Left renal pelvis (tissue), 4 donors: ENCODE data around the gene PSG11. TPM values are rescaled to one million over a fixed set of nuclear protein-coding genes. Genes with fewer than 3 reads are reported as not detected.
"Not testable (repeated sequence)": the region's sequence is repeated elsewhere in the genome, so short reads cannot be mapped to it uniquely, and the experiment has no call there.

Experiments
- DNase-seq, 4 donors: peaks; one replicate each; pipeline ENCODE4 v3.0.0-alpha.2; 2013; ENCODE audit warnings: low read depth in 4 of 4, low spot score in 3 of 4
- polyA plus RNA-seq, 4 donors: library from polyadenylated mRNA; unstranded; fragments of 120-200 nt; gene quantifications; one replicate each; pipeline ENCODE4 v1.2.1, GENCODE V29; 2013; ENCODE audit not compliant: insufficient read length in 4 of 4

The PSG11 gene
- polyA plus RNA-seq = under 1 TPM in 1 of 4 donors, not detected in 3; 0.20 TPM

- DNase-seq = not testable (repeated sequence)
These were observed at the start of gene PSG11 for GRCh38 chr19:43026369-43026768. Gene PSG11, minus strand, starts transcription at chr19:43026469. Its CDS starts 97 bp downstream, at chr19:43026372.

GRCh38 chr19:43062418-43062817, 36.1 kb upstream of the PSG11 start:
- DNase-seq = not testable (repeated sequence)

DNA sequence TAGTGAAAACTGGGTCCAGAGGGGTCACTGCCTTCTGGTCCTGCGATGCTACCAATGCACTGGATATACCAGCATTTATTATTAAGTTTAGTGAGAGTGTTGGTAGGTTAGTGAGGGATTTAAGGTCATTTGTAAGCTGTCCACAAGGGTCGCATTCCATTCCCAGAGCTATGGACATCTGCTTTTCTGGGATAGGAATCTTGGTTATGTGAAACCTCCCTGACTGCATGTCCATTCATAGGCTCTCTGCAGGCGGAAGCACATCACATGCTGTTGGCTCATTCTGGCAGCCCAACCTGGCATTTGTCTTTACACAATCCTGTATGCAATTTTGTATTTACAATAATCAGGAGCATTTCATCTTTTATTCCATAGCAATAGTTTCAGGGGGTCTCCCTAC, 35.1 kb upstream of the PSG11 start:
- not testable (repeated sequence) for DNase-seq

GRCh38 chr19:43060254-43060653, 34.0 kb upstream of the PSG11 start:
- not testable (repeated sequence) for DNase-seq

GRCh38 chr19:43059482-43059881, 33.2 kb upstream of the PSG11 start:
- not testable (repeated sequence) for DNase-seq

DNA sequence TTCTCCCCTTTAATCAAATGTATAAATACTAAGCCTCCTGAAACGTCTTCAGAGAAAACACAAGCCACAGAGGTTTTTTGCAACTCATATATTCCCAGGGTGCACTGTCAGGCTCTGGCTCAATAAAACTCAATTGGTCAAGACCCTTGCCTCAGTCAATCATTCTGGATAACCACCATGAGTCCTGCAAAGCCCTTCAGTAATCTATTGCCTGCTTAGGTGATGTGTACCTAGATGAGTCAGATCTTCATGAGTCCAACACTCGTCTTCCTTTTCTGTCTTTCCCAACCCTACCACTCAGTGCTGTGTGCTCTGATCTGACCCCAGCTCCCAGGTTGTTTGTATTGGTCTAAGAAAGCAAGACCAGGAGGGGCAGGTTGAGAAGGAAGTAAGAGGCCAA, 32.2 kb upstream of the PSG11 start:
- DNase-seq = not testable (repeated sequence)

DNA sequence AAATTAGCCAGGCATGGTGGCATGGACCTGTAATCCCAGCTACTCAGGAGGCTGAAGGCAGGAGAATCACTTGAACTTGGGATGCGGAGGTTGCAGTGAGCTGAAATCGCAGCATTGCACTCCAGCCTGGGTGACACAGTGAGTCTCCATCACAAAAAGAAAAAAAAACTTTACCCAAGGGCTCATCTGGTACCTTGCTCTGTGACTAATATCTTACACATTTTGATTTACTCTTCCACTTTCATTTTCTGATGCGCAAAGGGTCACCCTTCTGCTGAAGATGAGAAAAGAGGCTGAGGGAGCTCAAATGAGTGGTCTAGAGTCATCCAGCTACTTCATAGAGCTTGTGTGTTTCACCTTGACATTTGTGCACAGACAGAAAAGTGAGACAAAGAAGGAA, 21.7 kb upstream of the PSG11 start:
- DNase-seq = not testable (repeated sequence)

- not testable (repeated sequence) for DNase-seq
These were observed 20.3 kb upstream of the PSG11 start for GRCh38 chr19:43046578-43046977.

DNA sequence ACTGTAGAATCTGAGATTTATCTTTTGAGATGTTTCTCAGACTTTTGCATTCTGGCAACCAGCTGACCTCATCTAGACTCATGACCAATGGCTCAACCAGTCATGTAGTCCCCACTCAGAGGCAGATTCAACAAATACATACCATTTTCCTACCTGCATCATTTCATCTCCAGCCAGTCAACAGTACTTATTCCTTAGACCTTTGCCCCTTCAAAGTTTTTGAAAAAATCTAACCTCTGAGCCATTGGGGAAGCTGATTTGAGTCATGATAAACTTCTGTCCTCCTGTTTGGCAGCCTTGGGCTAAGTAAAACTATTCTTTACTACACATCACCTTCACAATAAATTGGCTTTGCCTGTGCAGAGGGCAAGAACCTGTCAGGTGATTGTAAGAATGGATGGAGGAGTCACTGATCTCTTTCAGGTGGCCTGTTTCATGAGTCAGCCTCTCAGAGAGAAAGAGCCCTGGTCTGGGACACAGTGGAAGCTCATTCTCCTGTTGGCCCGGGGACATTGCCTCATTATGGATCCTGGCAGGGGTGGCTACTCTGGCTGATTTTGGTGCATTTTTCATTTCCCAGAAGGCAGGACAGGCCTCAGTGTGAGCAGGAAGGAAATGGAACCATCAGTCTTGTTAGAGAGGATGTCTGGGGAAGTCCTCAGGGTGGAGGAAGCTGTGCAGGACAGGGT, 17.4 kb upstream of the PSG11 start:
- not testable (repeated sequence) for DNase-seq

DNA sequence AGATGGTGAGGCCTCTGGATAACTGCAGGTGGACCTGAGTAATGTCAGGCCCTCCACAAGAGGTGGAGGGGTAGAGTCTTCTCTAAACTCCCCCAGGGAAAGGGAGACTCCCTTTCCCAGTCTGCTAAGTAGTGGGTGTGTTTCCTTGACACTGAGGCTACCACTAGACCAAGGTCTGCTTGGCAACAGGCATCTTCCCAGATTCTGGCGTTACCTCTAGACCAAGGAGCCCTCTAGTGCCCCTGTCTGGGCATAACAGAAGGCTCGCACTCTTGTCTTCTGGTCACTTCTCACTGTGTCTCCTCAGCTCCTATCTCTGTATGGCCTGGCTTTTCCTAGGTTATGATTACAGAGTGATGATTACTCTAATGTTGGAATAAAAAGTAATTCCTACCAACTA, 5.4 kb upstream of the PSG11 start:
- DNase-seq = not testable (repeated sequence)

DNA sequence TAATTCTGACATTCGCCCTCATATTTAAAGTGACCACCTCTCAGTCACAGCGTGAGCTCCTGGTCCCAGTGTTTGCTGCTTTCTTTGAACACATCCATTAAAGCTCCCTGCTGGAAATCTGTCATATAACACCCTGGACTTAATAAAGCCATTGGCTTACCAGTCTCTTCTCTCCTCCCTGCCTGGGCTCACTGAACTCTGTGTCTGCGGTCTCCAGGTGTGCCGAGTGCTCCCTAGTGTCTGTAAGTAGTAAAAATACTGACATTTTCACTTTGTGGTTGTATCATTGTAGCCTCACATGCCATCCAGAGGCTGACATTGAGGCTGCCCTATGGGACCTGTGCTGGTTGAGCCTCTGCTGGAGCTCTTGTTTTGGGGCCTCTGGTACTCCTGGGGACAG, 2.6 kb upstream of the PSG11 start:
- no peak for DNase-seq

- not testable (repeated sequence) for DNase-seq
These were observed 1.7 kb upstream of the PSG11 start for GRCh38 chr19:43027985-43028384.

- DNase-seq = not testable (repeated sequence)
These were observed 792 bp upstream of the PSG11 start for GRCh38 chr19:43027061-43027460.

GRCh38 chr19:43022098-43022497, 4.2 kb downstream of the PSG11 start:
- DNase-seq = not testable (repeated sequence)

GRCh38 chr19:43021629-43022028, 4.6 kb downstream of the PSG11 start:
- not testable (repeated sequence) for DNase-seq

GRCh38 chr19:43019588-43019987, 6.7 kb downstream of the PSG11 start:
- not testable (repeated sequence) for DNase-seq

DNA sequence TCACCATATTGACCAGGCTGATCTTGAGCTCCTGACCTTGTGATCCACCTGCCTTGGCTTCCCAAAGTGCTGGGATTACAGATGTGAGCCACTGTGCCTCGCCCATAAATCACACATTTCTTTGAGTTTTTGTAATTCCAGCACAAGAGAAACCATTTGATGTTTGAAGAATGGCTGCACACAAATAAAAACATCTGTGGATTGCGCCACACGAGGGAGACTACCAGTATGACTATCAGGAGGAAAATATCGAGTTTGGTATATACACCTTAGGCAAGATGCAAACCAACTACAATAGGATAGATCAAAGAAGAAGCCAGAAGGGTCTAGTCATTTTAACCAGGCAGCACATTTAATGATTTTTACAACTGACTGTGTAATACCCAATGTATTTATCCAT, 20.4 kb downstream of the PSG11 start:
- DNase-seq = not testable (repeated sequence)

- DNase-seq = not testable (repeated sequence)
These were observed 21.4 kb downstream of the PSG11 start for GRCh38 chr19:43004846-43005245.

DNA sequence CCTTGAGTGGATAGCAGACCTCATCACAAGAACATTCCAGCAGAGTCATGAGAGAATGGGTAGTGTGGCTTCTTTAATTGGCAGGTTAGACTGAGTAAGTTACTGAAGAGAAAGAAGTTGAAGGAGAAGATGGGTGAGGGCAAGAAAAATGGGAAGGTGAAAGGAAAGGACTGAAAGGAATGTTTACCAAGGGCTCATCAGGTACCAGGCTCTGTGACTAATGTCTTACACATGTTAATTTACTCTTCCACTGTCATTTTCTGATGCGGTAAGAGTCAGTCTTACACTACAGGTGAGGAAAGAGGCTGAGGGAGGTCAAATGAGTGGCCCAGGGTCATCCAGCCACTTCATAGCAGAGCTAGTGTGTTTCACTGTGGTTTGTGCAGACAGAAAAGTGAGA, 22.6 kb downstream of the PSG11 start:
- not testable (repeated sequence) for DNase-seq

DNA sequence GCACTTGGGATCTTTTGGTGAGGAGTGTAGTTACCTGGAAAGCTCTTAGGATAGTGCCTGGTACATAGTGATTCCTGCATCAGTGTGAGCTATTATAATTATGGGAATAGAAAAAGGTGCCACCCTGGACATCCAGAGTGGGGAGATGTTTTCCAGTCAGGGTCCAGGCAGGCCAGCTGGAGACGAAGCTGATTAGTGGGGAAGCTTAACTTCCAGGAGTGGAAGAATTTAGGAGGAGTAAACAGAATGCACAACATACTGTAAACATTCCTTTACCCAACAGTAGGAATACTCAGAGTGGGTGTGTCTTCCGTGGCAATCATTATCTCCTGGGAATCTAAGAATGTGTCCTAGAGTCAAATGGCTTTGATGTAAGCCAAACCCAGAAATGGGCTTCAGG, 23.3 kb downstream of the PSG11 start:
- not testable (repeated sequence) for DNase-seq

DNA sequence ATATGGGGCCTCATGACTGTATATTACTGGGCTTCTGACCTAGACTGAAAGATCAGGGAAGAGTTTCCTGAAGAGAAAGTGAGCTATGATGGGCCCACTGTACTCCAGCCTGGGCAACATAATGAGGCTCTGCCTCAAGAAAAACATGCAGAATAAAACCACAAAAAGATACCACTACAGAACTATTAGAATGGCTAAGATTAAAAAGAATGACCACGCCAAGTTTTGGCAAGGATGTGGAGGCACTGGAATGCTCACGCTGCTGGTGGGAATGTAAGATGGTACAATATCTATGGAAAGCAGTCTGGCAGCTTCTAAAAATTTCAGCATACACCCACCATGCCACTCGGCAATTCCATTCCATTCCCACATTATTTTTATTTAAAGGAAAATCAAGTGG, 30.1 kb downstream of the PSG11 start:
- DNase-seq = not testable (repeated sequence)

- DNase-seq = not testable (repeated sequence)
These were observed 34.2 kb downstream of the PSG11 start for GRCh38 chr19:42992029-42992604.
